A673 (cell line): Measurements from ENCODE around the gene CYB5A.

Experiments
- EZH2 ChIP-seq: fragments of 200-600 bp; sonication (generic); IDR thresholded peaks from 2 replicates; pipeline ENCODE4 v1.6.1; 2017; ENCODE audit warnings: borderline replicate concordance, low read depth, mild to moderate bottlenecking, mixed read lengths, antibody characterized with exemption, low read length; ENCODE audit not compliant: poor library complexity, severe bottlenecking
- TF ChIP-seq, protein P1 (sequence below): fragments of 300-800, 200-600 bp; sonication (generic); conservative IDR thresholded peaks from 2 replicates; pipeline ENCODE4 v1.5.1; 2017; ENCODE audit warnings: low read depth, mild to moderate bottlenecking, antibody characterized with exemption, low read length, moderate library complexity, mixed read lengths

GRCh38 chr18:74290794-74291471 is 830 bp downstream of the CYB5A start:
- TF ChIP-seq, protein P1, sequence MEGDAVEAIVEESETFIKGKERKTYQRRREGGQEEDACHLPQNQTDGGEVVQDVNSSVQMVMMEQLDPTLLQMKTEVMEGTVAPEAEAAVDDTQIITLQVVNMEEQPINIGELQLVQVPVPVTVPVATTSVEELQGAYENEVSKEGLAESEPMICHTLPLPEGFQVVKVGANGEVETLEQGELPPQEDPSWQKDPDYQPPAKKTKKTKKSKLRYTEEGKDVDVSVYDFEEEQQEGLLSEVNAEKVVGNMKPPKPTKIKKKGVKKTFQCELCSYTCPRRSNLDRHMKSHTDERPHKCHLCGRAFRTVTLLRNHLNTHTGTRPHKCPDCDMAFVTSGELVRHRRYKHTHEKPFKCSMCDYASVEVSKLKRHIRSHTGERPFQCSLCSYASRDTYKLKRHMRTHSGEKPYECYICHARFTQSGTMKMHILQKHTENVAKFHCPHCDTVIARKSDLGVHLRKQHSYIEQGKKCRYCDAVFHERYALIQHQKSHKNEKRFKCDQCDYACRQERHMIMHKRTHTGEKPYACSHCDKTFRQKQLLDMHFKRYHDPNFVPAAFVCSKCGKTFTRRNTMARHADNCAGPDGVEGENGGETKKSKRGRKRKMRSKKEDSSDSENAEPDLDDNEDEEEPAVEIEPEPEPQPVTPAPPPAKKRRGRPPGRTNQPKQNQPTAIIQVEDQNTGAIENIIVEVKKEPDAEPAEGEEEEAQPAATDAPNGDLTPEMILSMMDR: no peak
- no peak for TF ChIP-seq EZH2
